RPMI7951 (cell line): ENCODE results near the gene KCND1. TPM values are rescaled to one million over a fixed set of nuclear protein-coding genes. Genes with fewer than 3 reads are reported as not detected.

Experiments used
- DNase-seq: peaks from one replicate; pipeline ENCODE4 v3.0.0-alpha.2; 2012; ENCODE audit warnings: low read depth
- total RNA-seq: library from RNA; depleted of rRNA; stranded (reverse); fragments of >200 nt; shearing (Covaris generic); gene quantifications from 2 replicates; pipeline ENCODE4 v1.2.3, GENCODE V29; 2014; rRNA removed

The KCND1 gene
- total RNA-seq, 1 experiment from 2014 or later, result 1.4 TPM

GRCh38 chrX:48911412-48912182 is 60.0 kb downstream of the KCND1 start, which contains the start of gene SLC35A2:
Gene SLC35A2, minus strand, starts transcription at chrX:48911646. Its CDS starts 10 bp downstream, at chrX:48911636.
- peak; percentile 73 for DNase-seq

Other genes starting within 250 kb of the KCND1 start
- not detected in 2 replicates for gene GLOD5, start 210.1 kb downstream of the KCND1 start, total RNA-seq
- not detected in 2 replicates for gene GATA1, start 185.3 kb downstream of the KCND1 start, total RNA-seq
- 39.7 and 46.2 TPM in 2 replicates for gene HDAC6, start 169.8 kb downstream of the KCND1 start, total RNA-seq
- gene ERAS, start 145.3 kb downstream of the KCND1 start, total RNA-seq, result not detected in 2 replicates
- 0.36 and 0.59 TPM in 2 replicates for gene PCSK1N, start 136.2 kb downstream of the KCND1 start, total RNA-seq
- 75.1 and 106 TPM in 2 replicates for gene TIMM17B, start 74.1 kb downstream of the KCND1 start, total RNA-seq
- gene PQBP1, start 73.9 kb downstream of the KCND1 start, total RNA-seq, result 74.1 and 75.8 TPM in 2 replicates
- 29.9 and 40.6 TPM in 2 replicates for gene SLC35A2, start 60.2 kb downstream of the KCND1 start, total RNA-seq
- gene PIM2, start 52.8 kb downstream of the KCND1 start, total RNA-seq, result 21.3 and 22.0 TPM in 2 replicates
- gene OTUD5, start 14.2 kb downstream of the KCND1 start, total RNA-seq, result 24.6 and 28.7 TPM in 2 replicates
- 17.7 and 18.3 TPM in 2 replicates for gene GRIPAP1, start 30.4 kb upstream of the KCND1 start, total RNA-seq
- 46.8 and 49.0 TPM in 2 replicates for gene TFE3, start 71.5 kb upstream of the KCND1 start, total RNA-seq
- 0.72 and 1.1 TPM in 2 replicates for gene CCDC120, start 87.2 kb upstream of the KCND1 start, total RNA-seq
- gene PRAF2, start 102.2 kb upstream of the KCND1 start, total RNA-seq, result 19.9 and 21.1 TPM in 2 replicates
- gene WDR45, start 108.0 kb upstream of the KCND1 start, total RNA-seq, result 65.5 and 76.1 TPM in 2 replicates
- 39.6 and 47.1 TPM in 2 replicates for gene GPKOW, start 151.9 kb upstream of the KCND1 start, total RNA-seq
- 1.9 and 2.4 TPM in 2 replicates for gene MAGIX, start 190.9 kb upstream of the KCND1 start, total RNA-seq
- gene PLP2, start 200.1 kb upstream of the KCND1 start, total RNA-seq, result 333 and 417 TPM in 2 replicates
- gene PRICKLE3, start 214.5 kb upstream of the KCND1 start, total RNA-seq, result 7.2 and 8.7 TPM in 2 replicates
- gene SYP, start 228.3 kb upstream of the KCND1 start, total RNA-seq, result 0.36 and 0.59 TPM in 2 replicates